ENCODE measurements around the gene LRBA.

Gene LRBA

DNA sequence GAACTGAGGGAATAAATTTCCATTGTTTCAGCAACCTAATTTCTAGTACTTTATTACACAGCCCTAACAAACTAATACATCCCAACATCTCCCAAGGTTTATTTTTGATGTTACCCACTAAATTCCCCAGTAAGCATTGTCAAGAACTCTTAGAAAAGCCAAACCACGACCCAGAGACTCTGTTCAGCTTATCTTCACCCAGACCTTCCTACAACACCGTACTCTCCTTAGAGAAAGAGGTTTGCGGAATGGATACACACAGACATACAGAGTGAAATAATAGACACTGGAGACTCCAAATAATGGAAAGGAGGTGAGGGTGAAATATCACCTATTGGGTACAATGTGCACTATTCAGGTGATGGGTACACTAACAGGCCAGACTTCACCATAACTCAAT lies 75.6 kb downstream of the LRBA start:
- Histone ChIP-seq H3K27ac (ENCODE audit: low read depth, low read length) (no peak overlapping the region), H3K79me2 (ENCODE audit: control insufficient read depth, low read length) (peaks cover 48% of the 10 kb centered on the region), H3K36me3 (ENCODE audit: control insufficient read depth, low read length) (no peaks in the 10 kb centered on the region), H3K4me3 (ENCODE audit: low read length) (no peak overlapping the region), H3K4me2 (ENCODE audit: low read length) (no peak overlapping the region), H3K9me2 (replicated peaks; ENCODE audit: control insufficient read depth, low read length) (no peaks in the 10 kb centered on the region), H3K9me3 (ENCODE audit: control insufficient read depth, insufficient read depth, low read length) (no peaks in the 10 kb centered on the region), H3K4me1 (ENCODE audit: control insufficient read depth, low read length) (no peaks in the 10 kb centered on the region), H3K27me3 (ENCODE audit: control insufficient read depth, low read length) (no peaks in the 10 kb centered on the region), H4K20me1 (ENCODE audit: control insufficient read depth, insufficient read depth, low read depth, low read length) (no peaks in the 10 kb centered on the region), H3F3A (ENCODE audit: control insufficient read depth, insufficient read depth) (0 out of 2 replicates have a peak, but pooled peaks cover 5% of the 10 kb centered on the region)
- TF ChIP-seq, protein P1, sequence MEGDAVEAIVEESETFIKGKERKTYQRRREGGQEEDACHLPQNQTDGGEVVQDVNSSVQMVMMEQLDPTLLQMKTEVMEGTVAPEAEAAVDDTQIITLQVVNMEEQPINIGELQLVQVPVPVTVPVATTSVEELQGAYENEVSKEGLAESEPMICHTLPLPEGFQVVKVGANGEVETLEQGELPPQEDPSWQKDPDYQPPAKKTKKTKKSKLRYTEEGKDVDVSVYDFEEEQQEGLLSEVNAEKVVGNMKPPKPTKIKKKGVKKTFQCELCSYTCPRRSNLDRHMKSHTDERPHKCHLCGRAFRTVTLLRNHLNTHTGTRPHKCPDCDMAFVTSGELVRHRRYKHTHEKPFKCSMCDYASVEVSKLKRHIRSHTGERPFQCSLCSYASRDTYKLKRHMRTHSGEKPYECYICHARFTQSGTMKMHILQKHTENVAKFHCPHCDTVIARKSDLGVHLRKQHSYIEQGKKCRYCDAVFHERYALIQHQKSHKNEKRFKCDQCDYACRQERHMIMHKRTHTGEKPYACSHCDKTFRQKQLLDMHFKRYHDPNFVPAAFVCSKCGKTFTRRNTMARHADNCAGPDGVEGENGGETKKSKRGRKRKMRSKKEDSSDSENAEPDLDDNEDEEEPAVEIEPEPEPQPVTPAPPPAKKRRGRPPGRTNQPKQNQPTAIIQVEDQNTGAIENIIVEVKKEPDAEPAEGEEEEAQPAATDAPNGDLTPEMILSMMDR (IDR thresholded peaks at IDR 0.05; ENCODE audit: low read depth, low read length, poor library complexity, severe bottlenecking), result no peak
- no peak for TF ChIP-seq EZH2phosphoT487 (IDR thresholded peaks at IDR 0.05; ENCODE audit: borderline replicate concordance, low read length)

DNA sequence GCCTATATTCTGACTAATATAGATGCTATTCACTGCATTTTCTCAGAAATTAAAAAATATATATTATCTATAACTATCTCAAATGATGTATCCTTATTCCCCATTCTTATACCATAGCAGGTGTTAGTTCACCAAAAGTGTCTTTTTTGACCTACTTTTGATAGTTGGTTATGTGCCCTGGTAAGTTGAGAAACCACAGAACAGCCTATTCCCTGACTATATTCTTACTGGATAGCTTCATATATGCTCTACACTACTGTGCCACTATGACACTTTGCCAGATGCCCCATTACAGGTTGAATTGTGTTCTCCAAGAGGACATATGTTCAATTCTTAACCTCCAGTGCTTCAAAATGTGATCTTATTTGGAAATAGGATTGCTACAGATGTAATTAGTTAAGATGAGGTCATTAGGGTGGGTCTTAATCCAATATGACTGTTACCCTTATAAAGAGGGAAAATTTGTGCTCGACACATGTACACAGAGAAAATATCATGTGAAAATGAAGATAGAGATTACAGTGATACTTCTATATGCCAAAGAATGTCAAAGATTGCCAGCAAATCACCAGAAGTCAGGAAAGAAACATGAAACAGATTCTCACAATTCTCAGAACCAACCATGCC lies 76.1 kb downstream of the LRBA start:
- H3F3A ChIP-seq (ENCODE audit: control insufficient read depth, insufficient read depth), result 0 out of 2 replicates have a peak, but pooled peaks cover 5% of the 10 kb centered on the region
- no peaks in the 10 kb centered on the region for H3K36me3 ChIP-seq (ENCODE audit: control insufficient read depth, low read length)
- H3K9me3 ChIP-seq (ENCODE audit: control insufficient read depth, insufficient read depth, low read length), result no peaks in the 10 kb centered on the region
- TF ChIP-seq, protein P1 (IDR thresholded peaks at IDR 0.05; ENCODE audit: low read depth, low read length, poor library complexity, severe bottlenecking), result no peak
- TF ChIP-seq EZH2phosphoT487 (IDR thresholded peaks at IDR 0.05; ENCODE audit: borderline replicate concordance, low read length), result no peak
- H4K20me1 ChIP-seq (ENCODE audit: control insufficient read depth, insufficient read depth, low read depth, low read length), result no peaks in the 10 kb centered on the region
- no peak overlapping the region for H3K27ac ChIP-seq (ENCODE audit: low read depth, low read length)
- no peaks in the 10 kb centered on the region for H3K9me2 ChIP-seq (replicated peaks; ENCODE audit: control insufficient read depth, low read length)
- peaks cover 48% of the 10 kb centered on the region for H3K79me2 ChIP-seq (ENCODE audit: control insufficient read depth, low read length)
- no peaks in the 10 kb centered on the region for H3K27me3 ChIP-seq (ENCODE audit: control insufficient read depth, low read length)
- H3K4me1 ChIP-seq (ENCODE audit: control insufficient read depth, low read length), result no peaks in the 10 kb centered on the region
- H3K4me3 ChIP-seq (ENCODE audit: low read length), result no peak overlapping the region
- no peak overlapping the region for H3K4me2 ChIP-seq (ENCODE audit: low read length)

DNA sequence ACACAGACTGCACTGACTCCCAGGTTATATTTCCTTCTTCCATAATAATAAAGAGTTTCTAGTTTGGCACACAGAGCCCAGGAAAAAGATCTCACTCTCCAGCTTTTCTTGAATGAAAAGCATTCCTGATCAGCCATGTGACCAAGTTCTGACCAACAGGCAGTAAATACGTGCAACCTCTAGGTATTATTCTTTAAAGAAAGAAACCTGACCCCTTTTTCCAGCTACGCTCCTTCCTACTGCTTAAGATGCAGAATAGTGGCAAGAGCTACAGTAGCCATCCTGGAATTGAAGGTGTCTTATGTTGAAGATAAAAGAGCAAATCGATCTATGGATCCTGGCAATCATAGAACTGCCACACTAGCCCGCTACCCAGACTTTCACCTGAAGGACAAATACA lies 76.7 kb downstream of the LRBA start:
- Histone ChIP-seq H3K4me2 (ENCODE audit: low read length) (no peak overlapping the region), H3K9me2 (replicated peaks; ENCODE audit: control insufficient read depth, low read length) (no peaks in the 10 kb centered on the region), H3K36me3 (ENCODE audit: control insufficient read depth, low read length) (no peaks in the 10 kb centered on the region), H3K4me3 (ENCODE audit: low read length) (no peak overlapping the region), H3K9me3 (ENCODE audit: control insufficient read depth, insufficient read depth, low read length) (no peaks in the 10 kb centered on the region), H3K79me2 (ENCODE audit: control insufficient read depth, low read length) (peaks cover 49% of the 10 kb centered on the region), H3K27me3 (ENCODE audit: control insufficient read depth, low read length) (no peaks in the 10 kb centered on the region), H3F3A (ENCODE audit: control insufficient read depth, insufficient read depth) (0 out of 2 replicates have a peak, but pooled peaks cover 5% of the 10 kb centered on the region), H4K20me1 (ENCODE audit: control insufficient read depth, insufficient read depth, low read depth, low read length) (no peaks in the 10 kb centered on the region), H3K4me1 (ENCODE audit: control insufficient read depth, low read length) (no peaks in the 10 kb centered on the region), H3K27ac (ENCODE audit: low read depth, low read length) (no peak overlapping the region)
- TF ChIP-seq EZH2phosphoT487 (IDR thresholded peaks at IDR 0.05; ENCODE audit: borderline replicate concordance, low read length), result no peak
- TF ChIP-seq, protein P1 (IDR thresholded peaks at IDR 0.05; ENCODE audit: low read depth, low read length, poor library complexity, severe bottlenecking), result no peak
